Heart left ventricle (tissue), 16 donors: ENCODE data around the gene LRBA. TPM values are rescaled to one million over a fixed set of nuclear protein-coding genes. Genes with fewer than 3 reads are reported as not detected.

Source experiments
- ATAC-seq, 4 donors: fragments of 200-7000 bp; cut with Tn5 transposase; one replicate each; pipeline ENCODE4 v1.9.1; 2020 to 2022; ENCODE audit warnings: moderate library complexity in 4 of 4, mild to moderate bottlenecking in 3 of 4, moderate number of reproducible peaks in 1 of 4
- DNase-seq, 5 donors: peaks; one replicate each; pipeline ENCODE4 v3.0.0-alpha.2; 2020
- H3K27ac ChIP-seq, 12 donors: fragments of 200-600 bp; sonication (generic) in 4 of 12; one replicate each; pipeline versions ENCODE4 v1.5.0 to v1.8.0; 2016 to 2022; ENCODE audit warnings: mild to moderate bottlenecking in 2 of 12
- H3K27me3 ChIP-seq, 9 donors: fragments of 200-600 bp; sonication (generic) in 2 of 9; one replicate each; pipeline versions ENCODE4 v1.5.1 to v1.8.0; 2016 to 2022; ENCODE audit warnings: mild to moderate bottlenecking in 3 of 9
- H3K36me3 ChIP-seq, 9 donors: fragments of 200-600 bp; sonication (generic) in 2 of 9; one replicate each; pipeline versions ENCODE4 v1.5.0 to v1.8.0; 2018 to 2022; ENCODE audit warnings: mild to moderate bottlenecking in 2 of 9
- H3K4me1 ChIP-seq, 12 donors: fragments of 200-600 bp; sonication (generic) in 4 of 12; one replicate each; pipeline versions ENCODE4 v1.5.0 to v1.8.0; 2016 to 2022; ENCODE audit warnings: mild to moderate bottlenecking in 3 of 12
- H3K4me3 ChIP-seq, 12 donors: fragments of 200-600 bp; sonication (generic) in 4 of 12; one replicate each; pipeline versions ENCODE4 v1.5.0 to v1.8.0; 2017 to 2022; ENCODE audit warnings: mild to moderate bottlenecking in 9 of 12, moderate library complexity in 4 of 12
- H3K9me3 ChIP-seq, 12 donors: fragments of 200-600 bp; sonication (generic) in 4 of 12; one replicate each; pipeline versions ENCODE4 v1.5.0 to v1.8.0; 2016 to 2022; ENCODE audit warnings: mild to moderate bottlenecking in 1 of 12
- POLR2A ChIP-seq, 2 donors: fragments of 450-650 bp; IDR thresholded peaks; one replicate each; pipeline ENCODE4 v1.6.1; 2017; ENCODE audit warnings: antibody characterized with exemption in 2 of 2, mild to moderate bottlenecking in 2 of 2, moderate library complexity in 2 of 2
- WGBS, 4 donors: extraction: QIAGEN DNeasy Blood & Tissue Kit in 2 of 4; methylation state at CpG; one replicate each; pipeline versions ENCODE4 v1.1.5 to v1.1.7; 2013 to 2018; 5-methylcytosine and 5-hydroxymethylcytosine counted together
- intact Hi-C, 10 donors: fragments of 100-400 bp; cut with DNase I; formaldehyde crosslinking; loops; one replicate each; pipeline versions ENCODE4 v1.11.1 to v1.14.2; 2022
- polyA plus RNA-seq, 2 donors: library from polyadenylated mRNA; stranded (reverse); fragments of 200-250 nt; gene quantifications; one replicate each; pipeline ENCODE4 v1.2.3, GENCODE V29; 2013
- total RNA-seq, 9 donors: library from RNA; depleted of rRNA in 2 of 9; stranded (reverse); fragments of >200 nt in 2 of 9; fragmentation: NEBNext Ultra II Directional in 3 of 9; extraction: Animal tissue kit (Norgen Biotek cat#: 25700) in 3 of 9; gene quantifications; one replicate each; pipeline versions ENCODE4 v1.1.0 to v1.2.4, GENCODE V29; 2016 to 2023
- TF ChIP-seq, protein P1 (sequence below), 12 donors: fragments of 200-600 bp; sonication (generic) in 4 of 12; IDR thresholded peaks; one replicate each; pipeline versions ENCODE4 v1.5.0 to v1.8.0; 2018 to 2022; ENCODE audit warnings: antibody characterized with exemption in 12 of 12, mild to moderate bottlenecking in 5 of 12
- donor health status: ischemic (EF 13 %, LVEDD 7.1; RV severe dilation, severe dysfunction).
- donor health status: healthy with polysubstance abuse.
- donor health status: DM: no; HTN: yes; CAD: no.
- donor health status: DM: no; HTN: no; CAD: no.
- donor health status: ischemic (EF 25% LVEDD 6.9; RV normal size, moderate dysfunction).
- donor health status: ischemic (EF 25% LVEDD 5.7; RV mildly dilated, moderate dysfunction).
- donor health status: healthy.
- donor health status: DM: yes; HTN: yes; CAD: no.
- donor health status: ischemic (EF 35%, LVEDD 5.7; RV mildly dilated, moderate dysfunction).
- donor health status: nonischemic (EF 11% LVEDD 7.7; RV severe dilation, severe dysfunction).
- donor health status: DM: yes; HTN: yes; CAD: no.
- donor health status: PGD.
- donor health status: ischemic (EF 29% LVEDD 5.4; RV normal size, mild dysfunction).
- donor health status: nonischemic (EF 23%, LVEDD 6.1; RV moderate dilation, normal function).

The LRBA gene
- total and polyA plus RNA-seq, 11 donors: 6.5 to 35.1 (median 22.6) TPM

DNA sequence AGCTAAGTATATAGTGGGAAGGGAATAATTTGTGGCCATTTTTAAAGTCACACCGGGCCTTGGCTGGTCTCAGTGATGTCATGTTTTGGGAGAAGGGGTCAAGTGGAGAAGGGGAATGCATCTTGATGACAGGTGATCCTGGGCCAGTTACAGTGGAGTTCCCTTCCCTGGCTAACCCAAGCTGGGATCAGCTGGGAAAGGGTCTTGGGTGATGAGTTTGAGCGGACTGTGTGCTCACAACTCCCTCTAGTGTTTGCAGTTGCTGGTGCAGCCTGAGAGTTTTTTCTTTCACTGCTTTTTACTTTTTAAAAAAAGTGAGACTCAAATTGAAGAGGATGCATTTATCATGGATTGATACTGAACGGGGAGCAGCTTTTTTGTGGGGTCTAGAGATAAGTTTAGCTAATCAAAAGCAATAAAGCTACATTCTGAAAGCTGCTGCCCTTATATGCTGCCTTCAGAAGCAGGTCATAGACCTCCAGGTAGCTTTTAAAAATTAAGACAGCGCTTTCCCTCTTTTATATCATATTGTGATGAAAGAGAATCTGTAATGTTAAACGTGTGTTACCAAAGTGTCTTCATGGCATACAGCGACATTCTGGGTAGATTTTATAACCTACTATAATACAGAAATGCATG is 772.1 kb downstream of the LRBA start:
- Histone ChIP-seq H3K4me3 (no peak overlapping the region), H3K36me3 (peaks cover 0 to 29% (median 8%) of the 10 kb centered on the region in 9 donors), H3K27me3 (no peaks in the 10 kb centered on the region), H3K9me3 (no peaks in the 10 kb centered on the region), H3K27ac (no peak overlapping the region), H3K4me1 (no peaks in the 10 kb centered on the region)
- DNase-seq (peak in 1 of 5 donors; percentile 47), ATAC-seq (peak in 3 of 4 donors; percentile 46 to 52 (median 51))
- WGBS, 4 donors: 42 to 54% (median 50%) methylated on average over 6 of the region's 6 CpGs
- intact Hi-C loops: loop anchor here (1.0 to 5.0 kb wide), 9 partner anchors 231 to 246 kb away; no protein-coding TSS in a partner anchor
- TF ChIP-seq, protein P1, sequence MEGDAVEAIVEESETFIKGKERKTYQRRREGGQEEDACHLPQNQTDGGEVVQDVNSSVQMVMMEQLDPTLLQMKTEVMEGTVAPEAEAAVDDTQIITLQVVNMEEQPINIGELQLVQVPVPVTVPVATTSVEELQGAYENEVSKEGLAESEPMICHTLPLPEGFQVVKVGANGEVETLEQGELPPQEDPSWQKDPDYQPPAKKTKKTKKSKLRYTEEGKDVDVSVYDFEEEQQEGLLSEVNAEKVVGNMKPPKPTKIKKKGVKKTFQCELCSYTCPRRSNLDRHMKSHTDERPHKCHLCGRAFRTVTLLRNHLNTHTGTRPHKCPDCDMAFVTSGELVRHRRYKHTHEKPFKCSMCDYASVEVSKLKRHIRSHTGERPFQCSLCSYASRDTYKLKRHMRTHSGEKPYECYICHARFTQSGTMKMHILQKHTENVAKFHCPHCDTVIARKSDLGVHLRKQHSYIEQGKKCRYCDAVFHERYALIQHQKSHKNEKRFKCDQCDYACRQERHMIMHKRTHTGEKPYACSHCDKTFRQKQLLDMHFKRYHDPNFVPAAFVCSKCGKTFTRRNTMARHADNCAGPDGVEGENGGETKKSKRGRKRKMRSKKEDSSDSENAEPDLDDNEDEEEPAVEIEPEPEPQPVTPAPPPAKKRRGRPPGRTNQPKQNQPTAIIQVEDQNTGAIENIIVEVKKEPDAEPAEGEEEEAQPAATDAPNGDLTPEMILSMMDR (IDR thresholded peaks at IDR 0.05): peak; percentile 71 to 91 (median 88)
- TF ChIP-seq POLR2A (IDR thresholded peaks at IDR 0.05): no peak

DNA sequence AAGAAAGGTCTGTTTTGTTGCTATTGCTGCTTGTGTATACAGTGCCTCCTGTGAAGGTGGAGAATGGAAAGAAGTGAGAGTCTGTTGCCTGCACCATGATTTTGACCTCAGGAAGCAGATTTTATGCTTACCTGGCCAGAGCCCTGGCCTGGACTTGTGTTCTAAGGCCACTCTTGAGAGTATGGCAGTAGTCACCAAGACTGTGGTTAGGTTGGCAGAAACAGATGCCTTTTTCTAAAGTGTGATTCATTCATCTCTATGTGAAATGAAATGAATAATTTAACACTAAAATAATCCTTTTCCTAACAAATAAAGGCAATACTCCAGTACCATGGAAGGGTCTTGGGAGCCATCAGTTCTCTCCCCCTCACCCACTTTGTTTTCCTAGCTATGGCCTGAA is 775.1 kb downstream of the LRBA start:
- Histone ChIP-seq H3K4me3 (no peak overlapping the region), H3K27ac (no peak overlapping the region), H3K27me3 (no peaks in the 10 kb centered on the region), H3K36me3 (peaks cover 0 to 23% (median 6%) of the 10 kb centered on the region in 9 donors), H3K9me3 (no peaks in the 10 kb centered on the region), H3K4me1 (peaks cover 0 to 23% (median 6%) of the 10 kb centered on the region in 12 donors)
- TF ChIP-seq, protein P1 (IDR thresholded peaks at IDR 0.05): no peak
- intact Hi-C loops: loop anchor here in 6 of 10 donors (5.0 kb wide), 4 partner anchors 228 to 243 kb away; no protein-coding TSS in a partner anchor
- ATAC-seq: no peak
- no peak for DNase-seq

GRCh38 chr4:150238591-150238990 is 776.5 kb downstream of the LRBA start:
- peaks cover 0 to 23% (median 6%) of the 10 kb centered on the region in 12 donors for H3K4me1 ChIP-seq
- 93 to 98% (median 95%) methylated on average over 1 of the region's 1 CpG for WGBS, 4 donors
- intact Hi-C loops: loop anchor here in 1 of 10 donors (5.0 kb wide), 1 partner anchor 236 kb away; no protein-coding TSS in a partner anchor
- no peak for DNase-seq
- TF ChIP-seq POLR2A (IDR thresholded peaks at IDR 0.05): no peak
- TF ChIP-seq, protein P1 (IDR thresholded peaks at IDR 0.05): no peak
- ATAC-seq: no peak
- no peak overlapping the region for H3K4me3 ChIP-seq
- peaks cover 0 to 36% (median 17%) of the 10 kb centered on the region in 9 donors for H3K36me3 ChIP-seq
- H3K27ac ChIP-seq: no peak overlapping the region
- no peaks in the 10 kb centered on the region for H3K27me3 ChIP-seq
- no peaks in the 10 kb centered on the region for H3K9me3 ChIP-seq

- H3K27ac ChIP-seq: no peak overlapping the region
- 75 to 80% (median 77%) methylated on average over 6 of the region's 6 CpGs for WGBS, 4 donors
- H3K27me3 ChIP-seq: no peaks in the 10 kb centered on the region
- TF ChIP-seq, protein P1 (IDR thresholded peaks at IDR 0.05): no peak
- no peak for TF ChIP-seq POLR2A (IDR thresholded peaks at IDR 0.05)
- H3K9me3 ChIP-seq: no peaks in the 10 kb centered on the region
- no peak overlapping the region for H3K4me3 ChIP-seq
- no peak for DNase-seq
- peaks cover 0 to 48% (median 23%) of the 10 kb centered on the region in 9 donors for H3K36me3 ChIP-seq
- ATAC-seq: no peak
- peaks cover 0 to 26% (median 6%) of the 10 kb centered on the region in 12 donors for H3K4me1 ChIP-seq
- intact Hi-C loops: loop anchor here in 1 of 10 donors (5.0 kb wide), 1 partner anchor 235 kb away; no protein-coding TSS in a partner anchor
These were observed 777.8 kb downstream of the LRBA start for GRCh38 chr4:150237110-150237872.
